ENCODE measurements around the gene SYT9. TPM values are rescaled to one million over a fixed set of nuclear protein-coding genes. Genes with fewer than 3 reads are reported as not detected.

The SYT9 gene
- total and polyA plus RNA-seq, 10 of the 15 experiments (the other 5 are each of a cell fraction or from before 2014, with no cell fraction given), result 0.03 TPM; not detected in 9

GRCh38 chr11:7414973-7415817 lies 163.5 kb downstream of the SYT9 start (continued):
- TF ChIP-seq ZNF207 (IDR thresholded peaks at IDR 0.05; ENCODE audit: borderline replicate concordance) (no peak), TCF3 (IDR thresholded peaks at IDR 0.05; ENCODE audit: borderline replicate concordance, insufficient read depth, low read depth, low read length) (no peak), MTA3 (IDR thresholded peaks at IDR 0.05; ENCODE audit: borderline replicate concordance, low read length) (no peak), MXI1 (IDR thresholded peaks at IDR 0.05; ENCODE audit: low read depth, low read length) (no peak)

GRCh38 chr11:7416080-7416479 lies 164.4 kb downstream of the SYT9 start:
- in situ Hi-C loops (cut with MboI), result no loop called here
- no peaks in the 10 kb centered on the region for H3K4me1 ChIP-seq (ENCODE audit: control insufficient read depth, insufficient read depth, low read length)
- WGBS (ENCODE audit: insufficient coverage, insufficient replicate concordance, low lambda C conversion rate, missing lambda C conversion rate), result 74% methylated on average over 4 of the region's 4 CpGs
- H2AFZ ChIP-seq (ENCODE audit: control insufficient read depth, low read depth, low read length), result no peak overlapping the region
- CTCF ChIA-PET, result interaction anchor here (1.1 kb wide), 1 partner anchor 271 kb away, joined by 3 read pairs; no protein-coding TSS in a partner anchor
- no peak for DNase-seq (ENCODE audit: low read depth, low spot score)
- intact Hi-C loops (cut with micrococcal nuclease; ENCODE audit: unreplicated experiment), result no loop called here
- POLR2A ChIA-PET, result no interaction called here
- H3K27ac ChIP-seq (ENCODE audit: control insufficient read depth, insufficient read depth), result no peak overlapping the region
- no peaks in the 10 kb centered on the region for H4K20me1 ChIP-seq (ENCODE audit: control insufficient read depth, insufficient read depth)
- H3K4me3 ChIP-seq, result no peak overlapping the region
- no peaks in the 10 kb centered on the region for H3K36me3 ChIP-seq (ENCODE audit: control insufficient read depth in 2 of 2, insufficient read depth in 2 of 2, low read length in 1 of 2)
- no TSS peak for BruUV-seq (replicated peaks)
- no peak for FAIRE-seq
- H3K9ac ChIP-seq (ENCODE audit: control insufficient read depth, insufficient read depth, low read length), result no peak overlapping the region
- H3K79me2 ChIP-seq (ENCODE audit: control insufficient read depth, insufficient read depth, low read length), result no peaks in the 10 kb centered on the region
- SMC1A ChIA-PET (ENCODE audit: uncharacterized antibody, unreplicated experiment), result no interaction called here
- RAD21 ChIA-PET (ENCODE audit: unreplicated experiment), result no interaction called here
- no peaks in the 10 kb centered on the region; a peak in 1 of 4 replicates for H3K27me3 ChIP-seq (replicated peaks in 1 of 2; ENCODE audit: control insufficient read depth in 2 of 2, insufficient read depth in 2 of 2, low read length in 1 of 2)
- H3K4me2 ChIP-seq (ENCODE audit: control insufficient read depth, insufficient read depth), result no peak overlapping the region
- ATAC-seq, result no peak
- H3K9me3 ChIP-seq (replicated peaks; ENCODE audit: control insufficient read depth, insufficient read depth, low read length), result no peaks in the 10 kb centered on the region
- no peak for TF ChIP-seq GABPA (IDR thresholded peaks at IDR 0.05; ENCODE audit: low read depth)
- TF ChIP-seq SMARCA5 (IDR thresholded peaks at IDR 0.05), result no peak
- no peak for TF ChIP-seq CEBPB (IDR thresholded peaks at IDR 0.05; ENCODE audit: borderline replicate concordance in 1 of 2, low read depth in 2 of 2, low read length in 2 of 2)
- no peak for TF ChIP-seq FOXM1 (IDR thresholded peaks at IDR 0.05; ENCODE audit: low read depth, low read length)
- TF ChIP-seq, protein P1, sequence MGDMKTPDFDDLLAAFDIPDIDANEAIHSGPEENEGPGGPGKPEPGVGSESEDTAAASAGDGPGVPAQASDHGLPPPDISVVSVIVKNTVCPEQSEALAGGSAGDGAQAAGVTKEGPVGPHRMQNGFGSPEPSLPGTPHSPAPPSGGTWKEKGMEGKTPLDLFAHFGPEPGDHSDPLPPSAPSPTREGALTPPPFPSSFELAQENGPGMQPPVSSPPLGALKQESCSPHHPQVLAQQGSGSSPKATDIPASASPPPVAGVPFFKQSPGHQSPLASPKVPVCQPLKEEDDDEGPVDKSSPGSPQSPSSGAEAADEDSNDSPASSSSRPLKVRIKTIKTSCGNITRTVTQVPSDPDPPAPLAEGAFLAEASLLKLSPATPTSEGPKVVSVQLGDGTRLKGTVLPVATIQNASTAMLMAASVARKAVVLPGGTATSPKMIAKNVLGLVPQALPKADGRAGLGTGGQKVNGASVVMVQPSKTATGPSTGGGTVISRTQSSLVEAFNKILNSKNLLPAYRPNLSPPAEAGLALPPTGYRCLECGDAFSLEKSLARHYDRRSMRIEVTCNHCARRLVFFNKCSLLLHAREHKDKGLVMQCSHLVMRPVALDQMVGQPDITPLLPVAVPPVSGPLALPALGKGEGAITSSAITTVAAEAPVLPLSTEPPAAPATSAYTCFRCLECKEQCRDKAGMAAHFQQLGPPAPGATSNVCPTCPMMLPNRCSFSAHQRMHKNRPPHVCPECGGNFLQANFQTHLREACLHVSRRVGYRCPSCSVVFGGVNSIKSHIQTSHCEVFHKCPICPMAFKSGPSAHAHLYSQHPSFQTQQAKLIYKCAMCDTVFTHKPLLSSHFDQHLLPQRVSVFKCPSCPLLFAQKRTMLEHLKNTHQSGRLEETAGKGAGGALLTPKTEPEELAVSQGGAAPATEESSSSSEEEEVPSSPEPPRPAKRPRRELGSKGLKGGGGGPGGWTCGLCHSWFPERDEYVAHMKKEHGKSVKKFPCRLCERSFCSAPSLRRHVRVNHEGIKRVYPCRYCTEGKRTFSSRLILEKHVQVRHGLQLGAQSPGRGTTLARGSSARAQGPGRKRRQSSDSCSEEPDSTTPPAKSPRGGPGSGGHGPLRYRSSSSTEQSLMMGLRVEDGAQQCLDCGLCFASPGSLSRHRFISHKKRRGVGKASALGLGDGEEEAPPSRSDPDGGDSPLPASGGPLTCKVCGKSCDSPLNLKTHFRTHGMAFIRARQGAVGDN (IDR thresholded peaks at IDR 0.05), result no peak
- no peak for TF ChIP-seq PAX8 (IDR thresholded peaks at IDR 0.05)
- TF ChIP-seq IRF5 (IDR thresholded peaks at IDR 0.05; ENCODE audit: borderline replicate concordance), result no peak

All from GM12878 (cell line).